ENCODE data around the gene DGUOK. TPM values are rescaled to one million over a fixed set of nuclear protein-coding genes. Genes with fewer than 3 reads are reported as not detected.

Gene DGUOK
- total and polyA plus RNA-seq, 4 donors = 19.6 to 49.7 (median 28.3) TPM

- Histone ChIP-seq H3K9me3 (ENCODE audit: control insufficient read depth in 4 of 4, low read length in 3 of 4) (no peaks in the 10 kb centered on the region), H3K4me1 (ENCODE audit: control insufficient read depth in 4 of 4, insufficient read depth in 4 of 4, low read length in 3 of 4) (peaks cover 0 to under 1% (median 0%) of the 10 kb centered on the region in 4 donors), H3K9ac (ENCODE audit: low read depth in 1 of 2, low read length in 2 of 2) (no peak overlapping the region), H3K27me3 (ENCODE audit: control insufficient read depth in 4 of 4, insufficient read depth in 4 of 4, low read length in 3 of 4) (peaks cover 0 to 3% (median 1%) of the 10 kb centered on the region in 4 donors), H3K27ac (ENCODE audit: low read depth in 1 of 2, low read length in 2 of 2) (no peak overlapping the region), H3K36me3 (ENCODE audit: control insufficient read depth in 4 of 4, insufficient read depth in 3 of 4, low read depth in 1 of 4, low read length in 3 of 4) (no peaks in the 10 kb centered on the region), H3K4me3 (ENCODE audit: low read depth in 1 of 3, low read length in 3 of 3) (no peak overlapping the region)
- TF ChIP-seq RAD21 (IDR thresholded peaks at IDR 0.05) = peak in 1 of 2 donors; percentile 55
- no peak for TF ChIP-seq MAX (IDR thresholded peaks at IDR 0.05)
- no peak for TF ChIP-seq EGR1 (IDR thresholded peaks at IDR 0.05; ENCODE audit: low read depth in 2 of 2)
- TF ChIP-seq ATF3 (IDR thresholded peaks at IDR 0.05) = no peak
- peak; percentile 17 for TF ChIP-seq CTCF (IDR thresholded peaks at IDR 0.05; ENCODE audit: low read depth, low read length, missing input control)
- DNase-seq (ENCODE audit: low spot score) = peak; percentile 47
- WGBS = 56% methylated on average over 12 of the region's 12 CpGs
These were observed 5.8 kb upstream of the DGUOK start for GRCh38 chr2:73920577-73921545.

- no peak overlapping the region for H3K9ac ChIP-seq (ENCODE audit: low read depth in 1 of 2, low read length in 2 of 2)
- TF ChIP-seq HNF4G (IDR thresholded peaks at IDR 0.05) = no peak
- no peak for TF ChIP-seq FOXA2 (IDR thresholded peaks at IDR 0.05)
- TF ChIP-seq NR2F2 (IDR thresholded peaks at IDR 0.05) = no peak
- no peak for TF ChIP-seq GABPA (IDR thresholded peaks at IDR 0.05 in 1 of 2, conservative IDR thresholded peaks at IDR 0.05 in 1 of 2)
- TF ChIP-seq EGR1 (IDR thresholded peaks at IDR 0.05; ENCODE audit: low read depth in 2 of 2) = no peak
- TF ChIP-seq TAF1 (conservative IDR thresholded peaks at IDR 0.05) = no peak
- TF ChIP-seq CTCF (IDR thresholded peaks at IDR 0.05; ENCODE audit: low read depth, low read length, missing input control) = no peak
- no peak for TF ChIP-seq ATF3 (IDR thresholded peaks at IDR 0.05)
- TF ChIP-seq JUND (IDR thresholded peaks at IDR 0.05) = no peak
- TF ChIP-seq ZBTB33 (IDR thresholded peaks at IDR 0.05) = no peak
- TF ChIP-seq RAD21 (IDR thresholded peaks at IDR 0.05) = no peak
- TF ChIP-seq SP1 (IDR thresholded peaks at IDR 0.05) = no peak
- H3K4me3 ChIP-seq (ENCODE audit: low read depth in 1 of 3, low read length in 3 of 3) = no peak overlapping the region
- no peaks in the 10 kb centered on the region for H3K36me3 ChIP-seq (ENCODE audit: control insufficient read depth in 4 of 4, insufficient read depth in 3 of 4, low read depth in 1 of 4, low read length in 3 of 4)
- no peaks in the 10 kb centered on the region for H3K9me3 ChIP-seq (ENCODE audit: control insufficient read depth in 4 of 4, low read length in 3 of 4)
- H3K27me3 ChIP-seq (ENCODE audit: control insufficient read depth in 4 of 4, insufficient read depth in 4 of 4, low read length in 3 of 4) = peaks cover 0 to 3% (median 1%) of the 10 kb centered on the region in 4 donors
- no peak for DNase-seq (ENCODE audit: low spot score)
- H3K4me1 ChIP-seq (ENCODE audit: control insufficient read depth in 4 of 4, insufficient read depth in 4 of 4, low read length in 3 of 4) = peaks cover 0 to 3% (median 0%) of the 10 kb centered on the region in 4 donors
- 88% methylated on average over 9 of the region's 9 CpGs for WGBS
- H3K27ac ChIP-seq (ENCODE audit: low read depth in 1 of 2, low read length in 2 of 2) = no peak overlapping the region
These were observed 5.1 kb upstream of the DGUOK start for GRCh38 chr2:73921581-73921980.

Measured in liver (tissue), 9 donors.